Fibroblast of skin of back (primary cell): Measurements from ENCODE around the gene SOCS7.

ENCODE experiments used
- DNase-seq: peaks from one replicate; pipeline ENCODE4 v3.0.0-alpha.2; 2013

The SOCS7 gene

DNA sequence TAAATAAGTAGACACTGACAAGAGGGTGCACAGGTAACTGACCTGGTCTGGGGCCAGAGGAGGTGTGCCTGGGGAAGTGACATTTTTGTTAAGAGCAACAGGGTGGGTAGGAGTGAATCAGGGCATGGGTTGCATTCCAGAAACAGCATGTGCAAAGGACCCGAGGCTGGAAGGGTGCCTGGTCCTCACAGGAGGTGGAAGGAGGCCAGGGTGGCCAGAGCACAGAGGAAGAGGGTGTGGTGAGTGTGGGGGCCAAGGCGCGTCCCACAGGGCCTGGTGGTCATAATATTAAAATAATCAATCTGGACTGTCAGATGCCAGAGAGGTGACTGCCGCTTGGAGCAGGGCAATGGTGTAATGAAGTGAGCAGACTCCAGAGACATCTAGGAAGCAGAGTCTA, 90.9 kb downstream of the SOCS7 start:
- peak; percentile 51 for DNase-seq

DNA sequence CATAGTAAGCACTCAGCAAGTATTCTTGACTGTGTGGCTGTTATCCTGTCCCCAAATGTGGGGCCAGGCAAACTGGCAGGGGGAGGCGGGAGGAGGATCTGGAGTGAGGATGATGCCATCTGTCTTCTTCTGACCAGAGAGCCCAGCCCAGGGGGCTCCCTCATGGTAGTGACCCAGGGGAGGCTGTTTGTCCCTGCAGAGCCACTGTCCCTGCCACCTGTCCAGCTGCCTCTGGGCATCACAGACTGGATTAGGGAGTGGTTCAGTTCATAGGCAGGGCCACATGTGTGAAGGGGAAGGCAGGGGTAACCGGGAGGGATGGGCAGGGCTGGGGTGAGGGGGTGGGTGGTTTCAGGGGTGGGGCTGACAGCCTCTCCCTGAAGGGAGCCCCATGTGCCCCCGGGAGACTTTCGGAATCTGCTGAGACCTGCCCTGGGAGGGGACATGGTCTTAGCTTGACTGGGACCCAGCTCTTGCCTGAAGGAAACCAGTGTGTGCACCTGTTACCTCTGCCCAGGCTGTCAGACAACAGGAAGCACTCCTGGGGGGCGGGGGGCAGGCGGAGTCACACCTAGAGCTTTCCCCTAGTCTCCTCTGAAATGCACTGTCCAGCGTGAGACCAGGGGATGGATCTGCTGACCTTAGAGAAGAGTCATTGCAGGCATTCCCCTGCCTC, 91.8 kb downstream of the SOCS7 start:
- no peak for DNase-seq

DNA sequence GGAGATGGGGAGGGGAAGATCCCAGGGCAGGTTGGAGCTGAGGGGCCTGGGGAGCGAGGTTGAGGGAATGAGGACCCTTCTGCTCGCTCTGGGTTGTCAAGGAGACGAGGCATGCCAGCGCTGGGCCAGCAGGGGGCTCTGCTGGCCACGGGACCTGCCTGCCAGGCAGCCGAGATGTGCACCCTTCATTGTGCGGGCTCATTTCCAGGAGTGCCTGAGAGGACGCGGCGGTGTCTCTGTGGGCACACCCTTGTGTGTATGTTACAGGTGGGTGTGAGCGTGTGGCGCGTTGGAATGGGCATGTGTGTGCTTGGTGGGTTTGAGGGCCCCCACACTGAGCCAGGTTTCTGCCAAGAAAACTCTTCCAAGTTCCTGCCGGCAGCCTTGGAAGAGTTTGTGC, 92.5 kb downstream of the SOCS7 start:
- DNase-seq = peak; percentile 68

DNA sequence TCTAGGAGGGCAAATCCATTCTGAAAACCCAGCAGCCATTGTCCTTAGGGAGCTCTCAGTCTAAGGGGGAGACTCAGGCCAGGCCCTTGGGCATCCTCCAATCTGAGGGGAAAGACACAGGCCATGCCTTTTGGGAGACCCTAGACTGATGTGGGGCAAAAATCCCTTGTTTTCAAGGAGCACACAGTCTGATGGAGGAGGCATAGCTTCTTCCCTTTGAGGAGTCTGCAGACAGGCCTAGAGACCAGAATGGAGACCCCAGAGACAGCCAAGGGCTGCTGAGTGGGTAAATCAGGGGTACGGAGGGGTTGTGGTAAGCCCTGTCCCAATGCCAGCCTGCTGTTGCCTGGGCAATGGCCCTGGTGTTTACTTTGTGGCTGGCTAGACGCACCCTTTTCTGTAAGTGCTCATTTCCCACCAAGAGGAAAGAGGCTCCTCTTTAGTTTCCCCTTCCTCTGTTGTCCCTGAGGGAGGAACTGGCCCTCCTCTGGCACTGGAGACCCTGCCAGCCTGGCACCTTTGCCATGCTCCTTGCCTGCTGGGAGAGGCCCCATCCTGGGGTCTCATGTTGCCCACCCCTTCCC, 96.0 kb downstream of the SOCS7 start:
- no peak for DNase-seq

DNA sequence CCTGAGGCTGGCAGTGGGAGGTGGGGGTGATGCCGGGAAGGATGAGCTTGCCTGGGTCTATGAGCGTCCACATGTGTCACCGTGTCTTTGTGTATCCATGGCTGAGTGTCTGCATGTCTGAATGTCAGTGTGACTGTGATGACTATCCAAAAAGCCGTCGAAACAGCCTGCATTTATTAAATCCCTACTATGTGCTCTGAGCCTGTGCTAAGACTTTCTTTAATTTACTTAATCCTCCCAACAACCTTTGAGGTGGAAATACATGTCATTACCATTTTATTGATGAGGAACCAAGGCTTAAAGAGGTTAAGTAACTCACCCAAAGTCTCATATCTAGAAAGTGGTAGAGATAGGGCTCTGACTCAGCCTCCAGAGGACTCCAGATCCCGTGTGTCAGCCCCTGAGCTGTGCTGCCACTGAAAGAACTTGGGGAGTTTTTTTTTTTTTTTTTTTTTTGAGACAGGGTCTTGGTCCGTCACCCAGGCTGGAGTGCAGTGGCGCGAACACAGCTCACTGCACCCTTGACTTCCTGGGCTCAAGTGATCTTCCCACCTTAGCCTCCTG, 96.6 kb downstream of the SOCS7 start:
- peak; percentile 52 for DNase-seq

DNA sequence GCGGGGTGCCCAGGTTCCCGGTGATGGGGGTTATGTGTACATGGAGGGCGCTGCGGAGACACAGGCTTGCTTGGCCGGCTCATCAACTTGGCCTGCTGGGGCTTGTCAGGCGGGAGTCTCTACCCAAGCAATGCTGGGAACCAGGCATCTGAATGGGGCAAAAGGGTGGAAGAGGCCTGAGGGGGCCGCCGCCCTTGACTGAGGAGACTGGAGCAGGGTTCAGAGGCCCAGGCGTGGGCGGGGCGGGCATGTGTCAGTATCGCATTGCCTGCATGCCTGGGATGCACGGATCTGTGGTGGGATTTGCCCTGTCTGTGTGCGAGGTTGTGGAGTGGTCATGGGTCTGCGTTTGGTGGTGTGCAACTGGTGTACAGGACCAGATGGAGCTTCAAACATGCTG, 97.7 kb downstream of the SOCS7 start:
- peak; percentile 64 for DNase-seq

DNA sequence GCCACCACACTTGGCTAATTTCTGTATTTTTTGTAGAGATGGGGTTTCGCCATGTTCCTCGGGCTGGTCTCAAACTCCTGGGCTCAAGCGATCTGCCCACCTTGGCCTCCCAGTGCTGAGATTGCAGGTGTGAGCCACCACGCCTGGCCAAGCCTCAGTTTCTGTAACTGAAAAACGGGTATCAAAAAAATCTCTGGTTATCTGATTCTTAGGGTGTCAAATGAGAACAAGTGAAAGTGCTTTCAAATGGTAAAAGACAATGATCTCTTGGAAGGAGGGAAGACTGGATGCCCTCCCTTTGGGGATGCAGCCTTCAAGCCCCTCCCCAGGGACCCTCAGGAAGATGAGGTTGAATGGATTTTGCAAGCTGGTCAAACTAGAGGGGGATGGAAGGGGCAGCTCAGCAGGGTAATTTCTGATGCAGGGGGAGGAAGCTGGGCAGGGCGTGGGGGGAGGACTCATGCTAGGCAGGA, 98.9 kb downstream of the SOCS7 start:
- DNase-seq = no peak

DNA sequence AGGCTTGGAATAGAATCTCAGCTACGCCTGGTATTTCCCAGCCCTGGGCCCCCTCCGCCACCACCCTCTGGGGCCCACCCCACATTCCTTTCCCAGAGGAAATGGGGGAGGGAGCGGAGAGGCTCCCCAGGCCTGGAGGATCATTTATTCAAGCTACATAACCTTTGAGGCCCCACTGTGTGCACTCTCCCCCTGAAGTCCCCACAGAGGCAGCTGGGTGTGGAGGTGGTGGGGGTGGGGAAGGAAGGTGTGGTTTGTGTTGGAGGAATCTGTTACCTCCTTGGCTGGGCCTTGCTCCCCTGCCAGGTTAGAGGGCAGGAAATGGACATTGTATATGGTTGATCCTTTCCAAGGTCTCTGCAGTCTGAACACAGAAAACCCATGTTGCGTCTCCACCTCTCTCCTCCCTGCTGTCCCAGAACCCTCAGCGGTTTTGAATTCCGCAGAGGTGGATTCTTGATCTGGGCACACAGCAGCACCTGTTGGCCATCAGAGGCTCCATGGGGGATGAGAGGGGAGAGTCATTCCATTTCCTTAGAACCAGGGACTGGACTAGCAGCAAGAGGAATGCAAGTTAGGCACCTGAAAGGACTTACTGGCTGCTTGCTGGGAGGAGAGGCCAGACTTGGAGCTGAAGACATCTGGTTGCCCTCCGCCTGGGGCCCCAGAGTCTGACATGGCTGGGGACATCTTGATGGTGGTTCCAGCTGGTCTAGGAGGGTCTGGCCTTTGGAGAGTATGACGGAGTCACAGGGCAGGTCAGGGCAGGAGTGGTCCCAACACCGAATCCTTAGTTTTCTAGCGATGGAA, 99.6 kb downstream of the SOCS7 start:
- peak; percentile 95 for DNase-seq

DNA sequence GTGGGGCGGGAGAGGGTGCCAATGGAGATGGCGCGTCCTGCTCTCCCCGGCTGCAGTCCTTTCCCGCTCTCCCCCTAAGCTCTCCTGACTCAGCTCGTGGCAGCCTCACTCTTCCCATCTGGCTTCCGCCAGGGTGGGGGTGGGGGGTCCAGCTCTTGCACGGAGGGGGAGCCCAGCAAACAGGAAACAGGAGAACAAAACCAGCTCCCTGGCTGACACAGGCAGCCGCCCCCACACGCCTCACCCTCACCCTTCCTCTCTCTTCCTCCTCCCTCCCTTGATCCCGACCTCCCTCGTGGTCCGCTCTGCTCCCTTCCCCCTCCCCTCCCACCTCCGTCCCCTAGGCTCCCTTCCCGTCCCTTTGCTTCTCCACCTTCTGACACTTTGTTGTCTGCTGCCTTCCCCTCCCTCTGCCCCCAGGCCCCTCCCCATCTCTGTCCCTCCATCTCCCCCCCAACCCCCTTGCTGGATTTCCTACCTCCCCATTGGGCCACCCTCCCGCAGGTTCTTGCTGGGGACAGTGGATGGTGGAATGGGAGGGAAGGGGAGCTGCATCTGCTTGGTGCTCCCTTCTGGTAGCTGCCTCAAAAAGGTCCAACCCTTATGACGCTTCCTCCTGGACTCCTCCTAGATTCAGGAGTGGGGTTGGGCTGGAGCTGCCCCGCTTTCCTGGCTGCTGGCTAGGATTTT, 100.3 kb downstream of the SOCS7 start:
- DNase-seq = peak; percentile 97

DNA sequence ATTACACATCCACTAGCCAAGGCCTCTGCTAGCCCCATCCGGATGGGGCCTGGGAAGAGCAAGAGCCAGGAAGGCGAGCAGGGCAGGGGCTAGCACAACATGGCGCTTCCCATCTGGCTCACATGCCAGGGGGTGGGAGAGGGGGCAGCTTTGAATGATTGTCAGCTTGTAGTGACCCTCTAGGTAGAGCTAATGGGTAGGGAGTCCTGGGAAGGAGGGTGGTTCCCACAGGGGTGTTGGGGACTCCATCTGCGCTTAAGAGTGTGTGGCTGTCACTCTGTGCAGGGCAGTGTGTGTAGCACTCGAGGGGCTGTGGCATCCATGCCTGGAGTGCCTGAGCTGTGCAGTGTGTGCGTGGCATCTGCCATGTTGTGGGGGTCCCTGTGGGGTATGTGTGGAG, 101.1 kb downstream of the SOCS7 start:
- DNase-seq = no peak

DNA sequence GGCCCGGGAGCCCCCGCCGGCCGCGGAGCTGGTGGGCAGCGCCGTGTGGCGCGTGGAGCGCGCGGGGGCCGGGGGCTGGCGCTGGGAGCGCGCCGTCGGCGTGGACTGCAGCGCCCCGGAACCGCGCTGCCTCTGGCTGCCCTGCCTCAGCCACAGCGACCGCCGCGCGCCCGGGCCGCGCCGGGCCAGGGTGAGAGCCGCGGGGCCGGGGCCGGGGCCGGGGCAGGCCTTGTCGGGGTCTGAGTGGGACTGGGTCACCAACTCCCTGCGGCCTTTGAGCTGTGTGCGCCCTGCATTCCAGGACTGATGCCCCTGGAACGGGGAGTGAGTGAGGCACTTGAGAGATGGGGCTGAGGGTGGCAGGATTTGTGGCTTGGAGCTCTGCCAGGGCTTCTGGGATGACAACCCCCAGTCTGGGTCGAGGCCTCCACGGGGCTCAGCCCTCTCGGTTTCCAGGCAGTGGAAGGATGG, 102.3 kb downstream of the SOCS7 start:
- peak; percentile 76 for DNase-seq

DNA sequence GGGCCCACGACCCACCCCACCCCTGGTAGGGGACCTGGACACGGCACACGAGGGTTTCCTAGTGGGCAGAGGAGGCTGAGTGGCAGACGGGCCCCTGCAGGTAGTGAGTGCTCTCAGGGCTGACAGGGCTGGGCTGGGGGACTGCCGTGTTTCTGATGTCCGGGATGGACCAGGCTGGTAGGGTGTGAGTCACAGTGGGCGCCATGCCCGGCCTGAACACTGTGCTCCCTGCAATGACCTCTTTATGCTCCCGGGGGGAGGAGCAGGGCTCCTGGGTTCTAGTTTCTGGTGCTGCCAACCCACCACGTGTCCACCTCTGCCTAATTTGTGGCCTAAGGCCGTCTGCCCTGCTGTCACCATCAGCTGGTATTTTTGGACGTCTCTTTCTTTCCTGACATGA, 102.9 kb downstream of the SOCS7 start:
- DNase-seq = peak; percentile 87
